ENCODE measurements around the gene BARX2. TPM values are rescaled to one million over a fixed set of nuclear protein-coding genes. Genes with fewer than 3 reads are reported as not detected.
A peak's percentile ranks its signal among the peaks of the same experiment; 100 is the strongest.

The BARX2 gene
- polyA plus RNA-seq, 4 donors, result 6.1 to 19.5 (median 15.5) TPM

DNA sequence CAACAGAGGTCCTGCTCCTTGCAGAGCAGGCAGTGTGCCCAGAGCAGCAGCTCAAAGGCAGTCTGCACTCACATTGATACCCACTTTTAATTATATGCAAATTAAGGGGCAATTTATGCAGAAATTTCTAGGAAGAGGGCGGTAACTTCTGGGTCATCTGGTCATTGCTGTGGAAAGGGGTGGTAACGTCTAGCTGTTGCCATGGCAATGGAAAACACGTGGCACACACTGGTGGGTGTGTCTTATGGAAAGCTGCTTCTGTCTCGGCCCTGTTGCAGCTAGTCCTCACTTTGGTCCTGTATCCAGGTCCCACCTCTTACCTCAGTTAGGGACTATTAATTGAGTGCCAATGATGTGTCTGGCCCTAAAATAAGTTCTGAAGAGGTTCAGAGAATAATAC lies 36.8 kb downstream of the BARX2 start:
- WGBS, 3 donors, result 18 to 38% (median 22%) methylated on average over 4 of the region's 4 CpGs
- Histone ChIP-seq H3K27ac (ENCODE audit: low read depth in 1 of 3, low read length in 2 of 3) (no peak overlapping the region), H3K4me3 (ENCODE audit: low read depth in 1 of 3, low read length in 3 of 3) (no peak overlapping the region), H3K9me3 (ENCODE audit: control insufficient read depth in 2 of 2, insufficient read depth in 1 of 2, low read depth in 1 of 2, low read length in 1 of 2) (no peaks in the 10 kb centered on the region), H3K4me1 (ENCODE audit: control insufficient read depth in 3 of 3, insufficient read depth in 2 of 3, low read depth in 1 of 3, low read length in 2 of 3) (peaks cover 11 to 34% (median 13%) of the 10 kb centered on the region in 3 donors), H3K36me3 (ENCODE audit: control insufficient read depth in 3 of 3, insufficient read depth in 2 of 3, low read depth in 1 of 3, low read length in 3 of 3) (no peaks in the 10 kb centered on the region), H3K27me3 (ENCODE audit: control insufficient read depth in 3 of 3, insufficient read depth in 3 of 3, low read length in 3 of 3) (no peaks in the 10 kb centered on the region)
- FAIRE-seq (no peak), DNase-seq (peak in 1 of 2 donors; percentile 66)

DNA sequence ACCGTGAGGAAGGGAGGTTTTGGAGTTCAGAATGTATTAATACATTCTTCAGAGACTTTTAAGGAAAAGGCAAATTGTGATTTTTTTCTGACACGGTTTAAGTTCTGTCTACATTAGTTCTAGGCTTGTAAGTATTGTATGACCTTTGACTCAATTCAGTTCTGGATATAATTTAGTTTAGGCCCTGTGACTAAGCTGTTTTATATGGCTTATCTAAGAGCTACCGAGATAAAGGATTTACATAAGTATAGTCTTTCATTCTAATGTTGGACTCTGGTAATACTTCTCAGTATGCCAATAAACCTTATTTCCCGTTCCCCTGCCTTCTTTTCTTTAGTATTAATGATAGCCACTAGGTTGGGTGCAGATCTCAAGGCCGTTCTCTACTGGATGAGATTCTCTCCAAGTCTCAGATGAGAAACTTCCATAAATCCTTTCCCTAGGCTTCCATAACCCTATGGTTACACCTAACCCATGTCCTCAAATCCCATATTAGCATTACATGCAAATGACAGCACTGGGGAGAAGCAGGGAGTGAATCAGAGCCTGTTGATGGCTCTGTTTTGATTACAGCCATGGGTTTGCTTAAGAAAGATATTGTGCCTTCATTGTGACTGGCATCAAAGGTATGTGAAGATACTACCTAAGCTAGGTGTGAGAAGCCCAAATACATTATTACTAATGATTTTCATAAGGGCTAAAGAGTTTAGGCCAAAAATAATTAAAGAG lies 38.7 kb downstream of the BARX2 start:
- H3K36me3 ChIP-seq (ENCODE audit: control insufficient read depth in 3 of 3, insufficient read depth in 2 of 3, low read depth in 1 of 3, low read length in 3 of 3), result no peaks in the 10 kb centered on the region
- 13 to 62% (median 38%) methylated on average over 5 of the region's 5 CpGs for WGBS, 3 donors
- peak; percentile 75 to 89 for DNase-seq
- H3K9me3 ChIP-seq (ENCODE audit: control insufficient read depth in 2 of 2, insufficient read depth in 1 of 2, low read depth in 1 of 2, low read length in 1 of 2), result no peaks in the 10 kb centered on the region
- peak overlapping the region; percentile 64 to 73 (median 71) for H3K27ac ChIP-seq (ENCODE audit: low read depth in 1 of 3, low read length in 2 of 3)
- no peak overlapping the region for H3K4me3 ChIP-seq (ENCODE audit: low read depth in 1 of 3, low read length in 3 of 3)
- H3K4me1 ChIP-seq (ENCODE audit: control insufficient read depth in 3 of 3, insufficient read depth in 2 of 3, low read depth in 1 of 3, low read length in 2 of 3), result peaks cover 11 to 51% (median 16%) of the 10 kb centered on the region in 3 donors
- FAIRE-seq, result peak; percentile 95
- H3K27me3 ChIP-seq (ENCODE audit: control insufficient read depth in 3 of 3, insufficient read depth in 3 of 3, low read length in 3 of 3), result no peaks in the 10 kb centered on the region

DNA sequence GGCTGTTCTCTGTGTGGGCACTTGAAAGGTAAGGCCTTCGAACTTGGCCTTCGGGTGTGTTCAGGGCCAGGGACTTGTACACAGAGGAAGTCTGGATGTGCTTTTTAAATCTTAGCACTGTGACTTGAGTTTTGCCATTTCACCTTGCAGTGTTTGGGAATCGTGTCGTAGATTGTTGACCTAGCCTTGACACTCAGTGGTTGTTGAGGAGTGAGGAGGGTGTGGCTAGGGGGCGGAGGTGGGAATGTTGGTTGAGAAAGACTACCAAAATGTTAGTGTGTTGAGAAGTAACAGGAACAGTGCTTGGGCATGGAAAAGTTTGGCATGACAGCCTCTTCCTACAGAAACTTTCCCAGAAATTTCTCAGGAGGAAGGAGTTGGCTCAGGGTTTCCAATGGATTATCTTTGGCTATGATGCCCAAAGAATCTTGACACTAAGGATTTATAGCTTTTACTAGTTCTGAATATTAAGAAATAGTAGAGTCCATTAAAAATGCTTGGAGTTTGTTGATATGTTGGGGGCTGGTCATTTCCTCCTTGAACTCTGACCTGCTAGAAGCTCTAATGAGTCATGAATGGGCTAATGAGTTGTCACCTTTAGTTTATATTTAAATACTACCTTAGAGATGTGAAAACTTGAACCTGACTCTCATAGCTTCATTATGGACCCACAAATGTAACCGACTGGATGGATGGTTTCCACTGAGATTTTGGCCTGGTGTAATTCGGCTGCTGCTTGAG lies 40.6 kb downstream of the BARX2 start:
- H3K36me3 ChIP-seq (ENCODE audit: control insufficient read depth in 3 of 3, insufficient read depth in 2 of 3, low read depth in 1 of 3, low read length in 3 of 3), result no peaks in the 10 kb centered on the region
- H3K4me3 ChIP-seq (ENCODE audit: low read depth in 1 of 3, low read length in 3 of 3), result no peak overlapping the region
- H3K4me1 ChIP-seq (ENCODE audit: control insufficient read depth in 3 of 3, insufficient read depth in 2 of 3, low read depth in 1 of 3, low read length in 2 of 3), result peaks cover 11 to 69% (median 22%) of the 10 kb centered on the region in 3 donors
- H3K27ac ChIP-seq (ENCODE audit: low read depth in 1 of 3, low read length in 2 of 3), result peak overlapping the region; percentile 32 to 81 (median 71)
- DNase-seq (peak in 1 of 2 donors; percentile 68), FAIRE-seq (no peak)
- no peaks in the 10 kb centered on the region for H3K27me3 ChIP-seq (ENCODE audit: control insufficient read depth in 3 of 3, insufficient read depth in 3 of 3, low read length in 3 of 3)
- no peaks in the 10 kb centered on the region for H3K9me3 ChIP-seq (ENCODE audit: control insufficient read depth in 2 of 2, insufficient read depth in 1 of 2, low read depth in 1 of 2, low read length in 1 of 2)
- 51 to 73% (median 60%) methylated on average over 7 of the region's 7 CpGs for WGBS, 3 donors

DNA sequence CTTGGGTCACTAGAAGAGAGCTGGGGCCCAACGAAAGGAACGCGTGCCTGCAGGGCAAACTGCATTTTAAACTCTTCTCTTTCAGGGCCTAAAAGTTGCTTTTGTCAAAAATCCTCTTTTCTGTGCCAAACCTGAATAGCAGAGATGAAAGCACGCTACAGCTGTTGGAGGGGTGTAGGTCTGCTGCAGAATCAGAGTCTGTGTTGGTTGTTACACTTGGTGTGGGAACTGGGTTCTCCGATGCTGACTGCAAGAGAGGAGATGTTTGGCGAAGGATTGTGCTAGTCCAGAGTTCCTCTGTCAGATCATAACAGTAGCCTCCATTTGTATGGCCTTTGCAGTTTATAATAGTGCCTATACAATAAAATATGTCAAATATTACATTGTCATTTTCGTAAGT lies 41.8 kb downstream of the BARX2 start:
- peaks cover 11 to 69% (median 22%) of the 10 kb centered on the region in 3 donors for H3K4me1 ChIP-seq (ENCODE audit: control insufficient read depth in 3 of 3, insufficient read depth in 2 of 3, low read depth in 1 of 3, low read length in 2 of 3)
- no peak for FAIRE-seq
- H3K27ac ChIP-seq (ENCODE audit: low read depth in 1 of 3, low read length in 2 of 3), result peak overlapping the region in 2 of 3 donors; percentile 68 to 87
- no peak for DNase-seq
- no peaks in the 10 kb centered on the region for H3K27me3 ChIP-seq (ENCODE audit: control insufficient read depth in 3 of 3, insufficient read depth in 3 of 3, low read length in 3 of 3)
- H3K9me3 ChIP-seq (ENCODE audit: control insufficient read depth in 2 of 2, insufficient read depth in 1 of 2, low read depth in 1 of 2, low read length in 1 of 2), result no peaks in the 10 kb centered on the region
- H3K36me3 ChIP-seq (ENCODE audit: control insufficient read depth in 3 of 3, insufficient read depth in 2 of 3, low read depth in 1 of 3, low read length in 3 of 3), result no peaks in the 10 kb centered on the region
- no peak overlapping the region for H3K4me3 ChIP-seq (ENCODE audit: low read depth in 1 of 3, low read length in 3 of 3)
- 58 to 77% (median 67%) methylated on average over 7 of the region's 7 CpGs for WGBS, 3 donors

DNA sequence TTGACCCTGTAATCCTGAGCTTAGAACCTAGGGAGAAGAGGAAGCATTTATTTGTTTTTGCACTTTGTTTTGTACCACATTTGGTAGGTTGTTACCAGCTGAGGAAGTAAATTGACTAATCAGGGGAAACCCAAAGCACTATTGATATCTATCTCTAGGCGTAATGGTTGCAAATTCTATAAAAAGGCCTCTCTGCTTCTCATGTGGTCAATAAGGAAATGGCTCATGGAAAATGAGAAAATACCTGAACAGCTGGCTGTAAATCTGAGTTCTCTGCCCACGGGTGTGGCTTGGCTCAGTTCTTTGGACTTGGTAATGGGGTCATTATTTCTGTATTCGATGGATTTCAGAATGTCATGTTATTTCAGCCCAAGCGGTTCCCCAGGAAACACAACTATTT lies 42.4 kb downstream of the BARX2 start:
- peak; percentile 88 to 92 for DNase-seq
- Histone ChIP-seq H3K36me3 (ENCODE audit: control insufficient read depth in 3 of 3, insufficient read depth in 2 of 3, low read depth in 1 of 3, low read length in 3 of 3) (no peaks in the 10 kb centered on the region), H3K4me3 (ENCODE audit: low read depth in 1 of 3, low read length in 3 of 3) (no peak overlapping the region), H3K27ac (ENCODE audit: low read depth in 1 of 3, low read length in 2 of 3) (peak overlapping the region; percentile 57 to 87 (median 77)), H3K4me1 (ENCODE audit: control insufficient read depth in 3 of 3, insufficient read depth in 2 of 3, low read depth in 1 of 3, low read length in 2 of 3) (peaks cover 11 to 69% (median 22%) of the 10 kb centered on the region in 3 donors), H3K9me3 (ENCODE audit: control insufficient read depth in 2 of 2, insufficient read depth in 1 of 2, low read depth in 1 of 2, low read length in 1 of 2) (no peaks in the 10 kb centered on the region), H3K27me3 (ENCODE audit: control insufficient read depth in 3 of 3, insufficient read depth in 3 of 3, low read length in 3 of 3) (no peaks in the 10 kb centered on the region)
- no peak for FAIRE-seq
- WGBS, 3 donors, result 5 to 34% (median 29%) methylated on average over 4 of the region's 4 CpGs

DNA sequence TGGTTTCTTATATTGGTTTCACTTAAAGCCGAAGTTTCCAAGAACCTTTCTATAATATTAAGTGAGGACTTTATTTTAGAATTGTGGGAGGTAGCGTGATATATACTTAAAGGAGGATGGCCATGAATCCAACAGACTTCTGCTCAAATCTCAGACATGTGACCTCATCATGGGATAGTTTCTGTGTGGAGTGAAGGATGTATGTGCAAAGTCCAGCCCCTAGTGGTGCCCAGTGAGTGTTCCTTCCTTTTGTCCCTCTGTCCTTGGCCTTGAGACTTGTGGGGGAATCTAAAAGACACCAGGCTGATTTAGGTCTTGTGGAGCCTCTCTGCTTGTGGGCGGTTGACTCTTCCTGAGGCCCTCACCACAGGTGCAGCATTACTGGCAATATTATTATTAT lies 43.7 kb downstream of the BARX2 start:
- Histone ChIP-seq H3K9me3 (ENCODE audit: control insufficient read depth in 2 of 2, insufficient read depth in 1 of 2, low read depth in 1 of 2, low read length in 1 of 2) (no peaks in the 10 kb centered on the region), H3K4me1 (ENCODE audit: control insufficient read depth in 3 of 3, insufficient read depth in 2 of 3, low read depth in 1 of 3, low read length in 2 of 3) (peaks cover 8 to 61% (median 20%) of the 10 kb centered on the region in 3 donors), H3K27me3 (ENCODE audit: control insufficient read depth in 3 of 3, insufficient read depth in 3 of 3, low read length in 3 of 3) (no peaks in the 10 kb centered on the region), H3K27ac (ENCODE audit: low read depth in 1 of 3, low read length in 2 of 3) (peak overlapping the region in 1 of 3 donors; percentile 87), H3K36me3 (ENCODE audit: control insufficient read depth in 3 of 3, insufficient read depth in 2 of 3, low read depth in 1 of 3, low read length in 3 of 3) (no peaks in the 10 kb centered on the region), H3K4me3 (ENCODE audit: low read depth in 1 of 3, low read length in 3 of 3) (no peak overlapping the region)
- WGBS, 3 donors, result 91 to 95% (median 93%) methylated on average over 3 of the region's 3 CpGs
- FAIRE-seq (no peak), DNase-seq (peak in 1 of 2 donors; percentile 56)

DNA sequence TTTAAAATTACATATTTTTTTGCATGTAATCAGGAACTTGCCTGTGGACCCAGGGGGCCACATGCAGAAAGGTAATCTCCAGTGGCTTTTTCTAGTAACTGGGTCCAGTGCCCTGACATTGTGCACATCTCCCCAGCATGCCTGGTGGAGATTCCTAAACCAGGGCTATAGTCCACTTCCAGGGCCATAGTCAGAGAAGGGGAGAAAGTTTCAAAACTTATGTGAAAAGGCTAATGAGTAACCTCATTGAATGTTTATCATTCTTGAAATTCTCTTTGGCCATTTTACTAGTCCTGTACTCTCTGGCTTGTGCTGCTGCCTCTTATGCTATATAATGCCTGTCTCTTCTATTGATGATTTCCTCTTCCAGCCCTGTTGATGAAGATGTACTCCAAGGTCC lies 47.8 kb downstream of the BARX2 start:
- Histone ChIP-seq H3K27ac (ENCODE audit: low read depth in 1 of 3, low read length in 2 of 3) (no peak overlapping the region), H3K4me3 (ENCODE audit: low read depth in 1 of 3, low read length in 3 of 3) (no peak overlapping the region), H3K27me3 (ENCODE audit: control insufficient read depth in 3 of 3, insufficient read depth in 3 of 3, low read length in 3 of 3) (no peaks in the 10 kb centered on the region), H3K4me1 (ENCODE audit: control insufficient read depth in 3 of 3, insufficient read depth in 2 of 3, low read depth in 1 of 3, low read length in 2 of 3) (peaks cover 0 to 44% (median 12%) of the 10 kb centered on the region in 3 donors), H3K9me3 (ENCODE audit: control insufficient read depth in 2 of 2, insufficient read depth in 1 of 2, low read depth in 1 of 2, low read length in 1 of 2) (no peaks in the 10 kb centered on the region), H3K36me3 (ENCODE audit: control insufficient read depth in 3 of 3, insufficient read depth in 2 of 3, low read depth in 1 of 3, low read length in 3 of 3) (no peaks in the 10 kb centered on the region)
- FAIRE-seq (no peak), DNase-seq (peak in 1 of 2 donors; percentile 46)

DNA sequence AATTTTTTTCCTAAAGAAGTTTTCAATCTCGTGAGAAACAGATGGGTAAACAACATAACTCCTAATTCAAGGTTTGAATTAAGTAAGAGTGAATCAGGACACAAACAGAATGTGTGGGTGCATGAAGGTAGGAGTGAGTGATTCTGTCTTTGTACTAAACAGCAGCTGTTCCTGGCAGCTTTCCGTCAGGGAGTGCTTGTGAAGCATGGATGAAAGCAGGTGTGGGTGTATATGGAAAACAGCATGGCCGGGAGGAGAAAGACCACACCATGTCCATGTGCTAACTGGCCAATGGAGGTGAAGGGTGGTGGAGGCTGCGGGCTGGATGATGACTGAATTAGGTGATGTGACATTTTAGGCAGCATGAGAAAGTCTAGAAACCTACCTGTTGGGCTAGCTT lies 49.6 kb downstream of the BARX2 start:
- Histone ChIP-seq H3K36me3 (ENCODE audit: control insufficient read depth in 3 of 3, insufficient read depth in 2 of 3, low read depth in 1 of 3, low read length in 3 of 3) (no peaks in the 10 kb centered on the region), H3K27me3 (ENCODE audit: control insufficient read depth in 3 of 3, insufficient read depth in 3 of 3, low read length in 3 of 3) (no peaks in the 10 kb centered on the region), H3K27ac (ENCODE audit: low read depth in 1 of 3, low read length in 2 of 3) (no peak overlapping the region), H3K4me1 (ENCODE audit: control insufficient read depth in 3 of 3, insufficient read depth in 2 of 3, low read depth in 1 of 3, low read length in 2 of 3) (peaks cover 0 to 30% (median 4%) of the 10 kb centered on the region in 3 donors), H3K9me3 (ENCODE audit: control insufficient read depth in 2 of 2, insufficient read depth in 1 of 2, low read depth in 1 of 2, low read length in 1 of 2) (no peaks in the 10 kb centered on the region), H3K4me3 (ENCODE audit: low read depth in 1 of 3, low read length in 3 of 3) (no peak overlapping the region)
- FAIRE-seq (no peak), DNase-seq (no peak)
- WGBS, 3 donors, result 36 to 68% (median 57%) methylated on average over 4 of the region's 4 CpGs

Measured in small intestine (tissue), 7 donors.